ENCODE measurements around the gene GSTP1. TPM values are rescaled to one million over a fixed set of nuclear protein-coding genes. Genes with fewer than 3 reads are reported as not detected.

GSTP1 gene
- total RNA-seq, 1 experiment from 2014 or later = 570 TPM

DNA sequence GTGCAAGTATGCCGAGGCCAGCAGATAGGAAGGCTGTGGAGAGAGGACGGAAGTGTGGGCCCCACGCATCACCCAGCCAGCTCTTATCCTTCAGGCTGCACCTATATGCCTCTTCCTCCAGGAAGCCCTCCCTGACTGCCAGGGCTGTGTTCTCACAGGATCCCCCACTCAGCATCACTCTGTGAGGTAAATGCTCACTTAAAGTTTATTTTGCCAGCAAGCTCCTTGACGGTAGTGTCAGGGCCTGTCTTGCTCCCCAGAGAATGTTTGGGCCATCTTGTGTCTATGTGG is 51.6 kb downstream of the GSTP1 start:
- ATAC-seq = no peak
- no peak for TF ChIP-seq TCF7L2 (IDR thresholded peaks at IDR 0.05; ENCODE audit: low read depth, low read length)
- TF ChIP-seq SIN3A (IDR thresholded peaks at IDR 0.05; ENCODE audit: borderline replicate concordance, insufficient read depth, low read depth, low read length) = no peak
- TF ChIP-seq POLR2AphosphoS5 (IDR thresholded peaks at IDR 0.05; ENCODE audit: low read depth, low read length) = no peak
- TF ChIP-seq REST (IDR thresholded peaks at IDR 0.05; ENCODE audit: insufficient read depth in 1 of 2, low read depth in 2 of 2, low read length in 1 of 2) = no peak
- no peak for TF ChIP-seq CTCF (IDR thresholded peaks at IDR 0.05)
- Histone ChIP-seq H3K27ac (ENCODE audit: low read length) (no peak overlapping the region), H3K4me1 (ENCODE audit: control insufficient read depth, insufficient read depth, low read length) (peaks cover 8% of the 10 kb centered on the region; the same call in 1 of the 2 replicates), H3K9me3 (ENCODE audit: control insufficient read depth, insufficient read depth, low read depth, low read length) (no peaks in the 10 kb centered on the region), H3K27me3 (ENCODE audit: control insufficient read depth, insufficient read depth, low read length) (no peaks in the 10 kb centered on the region), H3K36me3 (ENCODE audit: control insufficient read depth, insufficient read depth, low read length) (no peaks in the 10 kb centered on the region), H3K4me3 (ENCODE audit: low read depth in 2 of 2, low read length in 2 of 2) (no peak overlapping the region)
- no TSS peak for BruUV-seq (replicated peaks)
- POLR2A ChIA-PET = interaction anchor here (0.6 kb wide), 2 partner anchors 11 to 263 kb away, joined by 4 to 5 read pairs; no protein-coding TSS in a partner anchor
- in situ Hi-C loops (cut with HindIII; ENCODE audit: low pct_unique_long_range_greater_than_20kb, low sequenced_read_pairs) = no loop called here
- DNase-seq (ENCODE audit: low read depth, low spot score) = no peak
- CTCF ChIA-PET = no interaction called here
- intact Hi-C loops (cut with micrococcal nuclease; ENCODE audit: unreplicated experiment) = no loop called here

Other genes with a start within 250 kb of the GSTP1 start
- 78.7 TPM for gene POLD4, start 230.3 kb upstream of the GSTP1 start, total RNA-seq (2021; ENCODE audit: unreplicated experiment)
- gene CLCF1, start 210.2 kb upstream of the GSTP1 start, total RNA-seq (2021; ENCODE audit: unreplicated experiment) = 9.3 TPM
- gene RAD9A, start 191.8 kb upstream of the GSTP1 start, total RNA-seq (2021; ENCODE audit: unreplicated experiment) = 33.1 TPM
- gene PPP1CA, start 182.0 kb upstream of the GSTP1 start, total RNA-seq (2021; ENCODE audit: unreplicated experiment) = 361 TPM
- 0.33 TPM for gene TBC1D10C, start 179.7 kb upstream of the GSTP1 start, total RNA-seq (2021; ENCODE audit: unreplicated experiment)
- 1.0 TPM for gene CARNS1, start 168.1 kb upstream of the GSTP1 start, total RNA-seq (2021; ENCODE audit: unreplicated experiment)
- 68.5 TPM for gene RPS6KB2, start 155.3 kb upstream of the GSTP1 start, total RNA-seq (2021; ENCODE audit: unreplicated experiment)
- gene PTPRCAP, start 146.1 kb upstream of the GSTP1 start, total RNA-seq (2021; ENCODE audit: unreplicated experiment) = 0.82 TPM
- 158 TPM for gene CORO1B, start 140.3 kb upstream of the GSTP1 start, total RNA-seq (2021; ENCODE audit: unreplicated experiment)
- gene GPR152, start 131.1 kb upstream of the GSTP1 start, total RNA-seq (2021; ENCODE audit: unreplicated experiment) = not detected
- gene CABP4, start 128.5 kb upstream of the GSTP1 start, total RNA-seq (2021; ENCODE audit: unreplicated experiment) = not detected
- 65.0 TPM for gene TMEM134, start 114.6 kb upstream of the GSTP1 start, total RNA-seq (2021; ENCODE audit: unreplicated experiment)
- gene AIP, start 100.8 kb upstream of the GSTP1 start, total RNA-seq (2021; ENCODE audit: unreplicated experiment) = 87.8 TPM
- 70.4 TPM for gene PITPNM1, start 78.4 kb upstream of the GSTP1 start, total RNA-seq (2021; ENCODE audit: unreplicated experiment)
- gene CDK2AP2, start 75.7 kb upstream of the GSTP1 start, total RNA-seq (2021; ENCODE audit: unreplicated experiment) = 76.1 TPM
- not detected for gene CABP2, start 60.4 kb upstream of the GSTP1 start, total RNA-seq (2021; ENCODE audit: unreplicated experiment)
- 281 TPM for gene NDUFV1, start 23.1 kb downstream of the GSTP1 start, total RNA-seq (2021; ENCODE audit: unreplicated experiment)
- gene NUDT8, start 46.1 kb downstream of the GSTP1 start, total RNA-seq (2021; ENCODE audit: unreplicated experiment) = 13.2 TPM
- gene TBX10, start 56.0 kb downstream of the GSTP1 start, total RNA-seq (2021; ENCODE audit: unreplicated experiment) = not detected
- 0.26 TPM for gene ACY3, start 66.9 kb downstream of the GSTP1 start, total RNA-seq (2021; ENCODE audit: unreplicated experiment)
- not detected for gene ALDH3B2, start 90.8 kb downstream of the GSTP1 start, total RNA-seq (2021; ENCODE audit: unreplicated experiment)